Epithelial cell of prostate (primary cell): Measurements from ENCODE around the gene FAM78A.
"Not testable (repeated sequence)": the region's sequence is repeated elsewhere in the genome, so short reads cannot be mapped to it uniquely, and the experiment has no call there.

ENCODE experiments used
- DNase-seq: peaks from one replicate; pipeline ENCODE4 v3.0.0-alpha.2; 2011; ENCODE audit warnings: low read depth, low spot score
- H3K27ac ChIP-seq: fragments of 450-650 bp; 2 replicates; pipeline ENCODE4 v1.5.1; 2017; ENCODE audit warnings: mild to moderate bottlenecking

FAM78A gene

GRCh38 chr9:131244331-131244730 lies 32.0 kb downstream of the FAM78A start:
- H3K27ac ChIP-seq: not testable (repeated sequence)

GRCh38 chr9:131240047-131240921 lies 36.0 kb downstream of the FAM78A start:
- H3K27ac ChIP-seq: no peak overlapping the region
- DNase-seq: no peak

More at GRCh38 chr9:131244331-131244730, 32.0 kb downstream of the FAM78A start:
- DNase-seq: not testable (repeated sequence)

GRCh38 chr9:131239161-131239975 lies 36.9 kb downstream of the FAM78A start:
- H3K27ac ChIP-seq: no peak overlapping the region
- no peak for DNase-seq

GRCh38 chr9:131238402-131239021 lies 37.8 kb downstream of the FAM78A start:
- H3K27ac ChIP-seq: peak overlapping the region; percentile 43
- DNase-seq: no peak

GRCh38 chr9:131237931-131238401 lies 38.3 kb downstream of the FAM78A start:
- peak overlapping the region; percentile 43 for H3K27ac ChIP-seq

GRCh38 chr9:131237291-131237690 lies 39.0 kb downstream of the FAM78A start:
- peak overlapping the region; percentile 43 for H3K27ac ChIP-seq

More at GRCh38 chr9:131237931-131238401, 38.3 kb downstream of the FAM78A start:
- DNase-seq: peak; percentile 3

GRCh38 chr9:131236761-131237160 lies 39.5 kb downstream of the FAM78A start:
- no peak for DNase-seq
- H3K27ac ChIP-seq: no peak overlapping the region

More at GRCh38 chr9:131237291-131237690, 39.0 kb downstream of the FAM78A start:
- no peak for DNase-seq

- DNase-seq: no peak
- no peak overlapping the region for H3K27ac ChIP-seq
Observed at GRCh38 chr9:131236161-131236560, 40.1 kb downstream of the FAM78A start.

- DNase-seq: no peak
- no peak overlapping the region for H3K27ac ChIP-seq
Observed at GRCh38 chr9:131235480-131235851, 40.8 kb downstream of the FAM78A start.

- no peak for DNase-seq
- no peak overlapping the region for H3K27ac ChIP-seq
Observed at GRCh38 chr9:131234799-131235479, 41.4 kb downstream of the FAM78A start.

- H3K27ac ChIP-seq: no peak overlapping the region
- DNase-seq: no peak
Observed at GRCh38 chr9:131233995-131234394, 42.3 kb downstream of the FAM78A start.

- no peak for DNase-seq
- H3K27ac ChIP-seq: no peak overlapping the region
Observed at GRCh38 chr9:131233556-131233955, 42.8 kb downstream of the FAM78A start.

GRCh38 chr9:131228988-131229387 lies 47.3 kb downstream of the FAM78A start:
- no peak overlapping the region for H3K27ac ChIP-seq
- no peak for DNase-seq

GRCh38 chr9:131227959-131228460 lies 48.3 kb downstream of the FAM78A start:
- DNase-seq: no peak
- no peak overlapping the region for H3K27ac ChIP-seq

GRCh38 chr9:131227112-131227958 lies 49.0 kb downstream of the FAM78A start:
- H3K27ac ChIP-seq: no peak overlapping the region
- no peak for DNase-seq

- no peak overlapping the region for H3K27ac ChIP-seq
- DNase-seq: no peak
Observed at GRCh38 chr9:131226226-131226625, 50.1 kb downstream of the FAM78A start.

- no peak for DNase-seq
- no peak overlapping the region for H3K27ac ChIP-seq
Observed at GRCh38 chr9:131222460-131222859, 53.9 kb downstream of the FAM78A start.

- no peak for DNase-seq
- H3K27ac ChIP-seq: no peak overlapping the region
Observed at GRCh38 chr9:131220485-131220884, 55.8 kb downstream of the FAM78A start.

GRCh38 chr9:131218370-131218769 lies 57.9 kb downstream of the FAM78A start:
- no peak for DNase-seq
- no peak overlapping the region for H3K27ac ChIP-seq
